Stimulated activated CD4-positive, alpha-beta T cell treated with anti-CD3 and anti-CD28 coated beads, Interleukin-2, amount 100 ng/mL, for 48 hours (primary cell): ENCODE data around the gene SAA2.
"Not testable (repeated sequence)": the region's sequence is repeated elsewhere in the genome, so short reads cannot be mapped to it uniquely, and the experiment has no call there.

Source experiments
- DNase-seq, 2 donors: peaks; one replicate each; pipeline ENCODE4 v3.0.0-alpha.2; 2020

The SAA2 gene

DNA sequence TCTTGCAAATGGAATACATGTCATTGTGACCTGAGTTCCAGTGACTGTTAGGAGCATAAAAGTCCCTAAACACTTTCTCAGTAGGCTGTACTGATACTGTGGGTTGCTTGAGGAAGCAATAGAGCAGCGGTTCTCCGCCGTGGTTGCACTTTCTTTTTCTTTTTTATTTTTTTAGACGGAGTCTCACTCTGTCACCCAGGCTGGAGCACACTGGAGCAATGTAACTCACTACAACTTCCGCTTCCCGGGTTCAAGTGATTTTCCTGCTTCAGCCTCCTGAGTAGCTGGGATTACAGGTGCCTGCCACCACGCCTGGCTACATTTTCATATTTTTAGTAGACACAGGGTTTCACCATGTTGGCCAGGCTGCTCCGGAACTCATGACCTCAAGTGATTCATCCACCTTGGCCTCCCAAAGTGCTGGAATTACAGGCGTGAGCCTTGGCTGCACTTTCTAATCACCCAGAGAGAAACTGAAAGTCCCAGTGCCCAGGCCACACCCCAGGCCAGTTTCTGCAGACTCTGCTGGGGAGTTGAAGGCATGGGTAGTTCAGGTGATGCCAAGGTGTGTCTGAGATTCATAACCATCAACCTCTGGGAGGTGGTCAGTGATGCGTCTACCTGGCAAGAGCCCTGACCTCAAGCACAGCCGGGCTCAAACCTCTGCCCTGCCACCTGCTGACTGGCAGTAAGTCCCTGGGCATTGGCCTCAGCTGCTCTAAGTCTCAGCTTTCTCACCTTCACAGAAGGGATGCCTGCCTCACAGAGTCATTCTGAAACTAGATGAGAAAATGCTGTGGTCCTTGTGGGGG lies 1.9 kb downstream of the SAA2 start:
- DNase-seq: peak in 1 of 2 donors; percentile 7

DNA sequence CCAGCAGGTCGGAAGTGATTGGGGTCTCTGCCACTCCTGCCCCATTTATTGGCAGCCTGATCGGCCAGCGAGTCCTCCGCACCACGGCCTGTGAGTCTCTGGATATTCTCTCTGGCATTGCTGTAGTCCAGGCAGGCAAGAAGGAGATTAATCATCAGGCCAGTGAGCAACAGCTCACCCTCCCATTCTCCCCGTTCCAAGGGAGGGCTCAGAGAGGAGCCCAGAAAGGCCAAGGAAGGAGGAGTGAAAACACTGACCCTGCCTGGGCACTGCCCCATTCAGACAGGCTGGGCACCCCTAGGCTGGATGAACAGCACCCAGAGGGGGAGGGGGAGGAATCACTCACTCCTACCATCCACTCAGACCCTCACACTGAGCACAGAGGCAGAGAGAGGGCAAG lies 3.1 kb downstream of the SAA2 start:
- no peak for DNase-seq

DNA sequence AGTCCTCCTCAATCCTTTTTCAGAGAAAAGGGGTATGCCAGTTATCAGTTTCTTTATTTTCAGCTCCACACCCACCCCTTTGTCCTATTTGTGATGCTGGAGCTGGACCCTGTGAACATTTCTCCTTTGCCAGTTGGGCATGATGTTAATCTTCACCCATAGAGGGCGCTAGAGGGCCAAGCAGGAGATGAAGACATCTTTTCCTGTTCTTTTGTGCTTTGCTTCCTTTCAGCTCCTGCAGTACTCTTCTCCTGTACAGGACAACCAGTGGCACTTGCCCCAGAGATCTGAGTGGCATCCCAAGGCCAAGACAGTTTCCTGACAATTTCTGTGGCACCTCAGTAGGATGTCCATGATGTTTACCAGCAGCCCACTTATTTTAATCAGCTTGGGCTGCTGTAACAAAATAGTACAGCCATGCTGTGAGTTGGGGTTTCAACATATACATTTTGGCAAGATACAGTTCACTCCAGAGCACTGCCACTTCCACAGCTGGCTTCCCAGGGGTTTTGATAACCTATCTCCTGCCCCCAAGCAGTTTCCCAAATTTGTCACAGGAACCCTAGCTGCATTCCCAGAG lies 4.6 kb downstream of the SAA2 start:
- DNase-seq: peak; percentile 48 to 59

DNA sequence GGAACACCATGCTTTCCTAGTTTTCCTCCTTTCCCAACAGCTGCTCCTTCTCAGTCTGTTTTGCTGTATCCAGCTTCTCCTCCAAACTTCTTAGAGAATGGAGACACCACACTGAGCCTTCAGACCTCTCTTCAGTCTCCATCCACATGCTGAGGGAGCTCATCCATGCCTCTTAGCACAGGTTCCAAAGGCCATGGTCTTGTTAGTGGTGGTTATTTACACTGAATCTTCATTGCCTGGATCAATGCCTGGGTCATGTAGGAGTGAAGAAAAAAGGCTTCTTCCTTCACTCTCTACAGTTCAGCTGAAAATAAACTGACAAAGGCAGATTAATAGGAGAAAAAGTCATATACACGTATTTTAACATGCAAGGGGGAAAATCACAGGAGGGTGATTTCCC lies 8.8 kb downstream of the SAA2 start:
- no peak for DNase-seq

DNA sequence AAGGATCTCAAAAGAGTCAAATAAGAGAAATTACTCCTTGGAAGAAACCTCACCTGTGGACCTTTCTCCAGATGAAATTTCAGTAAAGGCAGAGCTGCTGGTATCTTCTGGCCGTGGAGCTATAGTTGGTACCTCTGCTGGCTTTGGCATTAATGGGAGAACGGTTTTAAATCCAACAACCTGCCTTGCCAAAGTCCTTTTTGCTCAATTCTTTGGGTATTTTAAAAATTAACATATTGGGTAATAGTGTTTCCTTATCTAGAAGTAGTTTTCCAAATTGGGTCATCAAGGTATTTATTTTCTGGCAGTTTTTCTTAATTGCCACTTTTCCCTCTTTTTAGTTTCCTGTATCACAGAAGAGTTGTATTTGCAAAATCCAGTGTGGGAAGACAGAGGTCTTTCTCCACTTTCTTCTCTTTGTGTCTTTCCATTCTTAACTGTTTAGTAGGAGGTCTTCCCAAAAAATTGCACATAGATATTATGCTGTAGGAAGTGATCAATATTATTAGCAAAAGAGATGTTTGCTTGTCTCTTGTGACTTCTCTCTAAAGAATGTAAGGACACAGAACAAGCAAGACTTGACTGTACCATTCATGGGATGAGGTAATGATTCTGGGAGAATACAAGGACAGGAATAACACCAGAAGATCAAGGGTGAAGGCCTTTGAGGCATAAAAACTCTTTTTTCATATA lies 11.7 kb downstream of the SAA2 start, which contains the start of gene SAA4:
Gene SAA4, minus strand, starts transcription at position 139 of the 693 bp plus-strand sequence. CDS start 876 bp downstream, outside the sequence.
- DNase-seq: no peak

DNA sequence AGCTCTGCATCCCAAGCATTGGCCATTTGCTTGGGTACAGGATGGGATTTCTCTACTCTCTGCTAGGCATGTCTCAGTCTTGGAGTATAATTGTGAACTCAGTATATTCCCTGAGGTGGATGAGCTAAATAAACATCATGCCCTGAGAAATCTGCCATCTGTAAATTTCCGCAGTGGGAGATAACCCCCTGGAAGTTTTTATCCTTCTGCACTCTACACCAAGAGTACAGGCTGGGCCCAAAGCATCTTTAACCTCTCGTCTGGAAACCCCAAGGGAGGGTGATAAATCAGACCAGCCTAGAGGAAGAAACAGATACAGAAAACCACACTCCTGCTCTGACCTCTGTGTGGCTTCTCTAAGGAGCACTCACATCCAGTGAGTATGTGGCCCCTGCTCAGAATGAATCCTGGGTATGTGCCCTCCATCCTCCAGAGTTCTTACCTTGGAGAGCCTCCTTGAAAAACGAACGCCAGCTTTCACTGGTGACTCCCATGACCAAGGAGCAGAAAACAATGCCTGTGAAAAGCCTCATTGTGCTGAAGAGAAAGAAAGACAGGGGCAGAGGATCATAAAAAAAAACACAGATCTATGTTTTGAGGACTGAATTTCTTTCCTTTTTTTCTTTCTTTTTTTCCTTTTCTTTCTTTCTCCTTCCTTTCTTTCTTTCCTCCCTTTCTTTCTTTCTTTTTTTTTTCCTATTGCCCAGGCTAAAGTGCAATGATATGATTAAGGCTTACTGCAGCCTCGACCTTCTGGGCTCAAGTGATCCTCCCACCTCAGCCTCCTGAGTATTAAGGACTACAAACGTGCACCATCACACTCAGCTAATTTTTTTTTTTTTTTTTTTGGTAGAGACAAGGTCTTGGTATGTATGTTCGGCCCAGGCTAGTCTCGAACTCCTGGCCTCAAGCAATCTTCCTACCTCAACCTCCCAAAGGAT lies 12.8 kb downstream of the SAA2 start:
- DNase-seq: no peak

DNA sequence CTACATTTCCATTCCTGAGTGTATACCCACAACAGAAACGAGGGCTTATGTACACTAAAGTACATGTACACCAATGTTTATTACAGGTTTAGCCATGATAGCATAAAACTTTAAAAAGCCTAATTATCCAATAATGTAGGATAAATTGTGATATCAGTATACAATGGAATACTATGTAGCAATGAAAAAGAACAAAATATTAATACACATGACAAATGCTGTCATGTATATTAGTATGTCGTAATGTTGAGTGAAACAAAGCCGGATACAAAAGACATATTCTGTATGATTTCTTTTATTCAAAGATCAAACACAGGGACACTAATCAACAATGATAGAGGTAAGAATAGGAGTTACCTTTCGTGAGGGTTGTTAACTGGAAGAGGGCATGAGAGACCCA lies 14.6 kb downstream of the SAA2 start:
- DNase-seq: no peak

DNA sequence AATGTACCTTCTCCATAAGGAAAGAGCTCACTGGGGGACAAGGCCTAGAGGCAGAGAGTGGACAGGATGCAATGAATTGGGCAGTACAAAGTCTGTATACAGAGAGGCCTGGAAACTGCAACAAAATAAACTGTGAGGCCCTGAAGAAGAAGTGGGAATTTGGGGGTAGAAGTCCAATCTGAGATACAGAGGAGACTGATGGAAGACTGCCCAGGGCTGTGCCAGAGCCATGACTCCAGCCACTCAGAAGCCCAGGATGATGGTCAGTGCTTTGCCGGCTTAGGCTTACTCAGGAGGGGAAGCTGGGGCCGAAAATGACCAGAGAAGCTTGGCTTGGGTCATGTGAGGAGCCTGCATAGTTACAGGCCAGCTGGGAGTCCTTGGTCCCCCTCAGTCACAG lies 17.6 kb downstream of the SAA2 start:
- DNase-seq: no peak

DNA sequence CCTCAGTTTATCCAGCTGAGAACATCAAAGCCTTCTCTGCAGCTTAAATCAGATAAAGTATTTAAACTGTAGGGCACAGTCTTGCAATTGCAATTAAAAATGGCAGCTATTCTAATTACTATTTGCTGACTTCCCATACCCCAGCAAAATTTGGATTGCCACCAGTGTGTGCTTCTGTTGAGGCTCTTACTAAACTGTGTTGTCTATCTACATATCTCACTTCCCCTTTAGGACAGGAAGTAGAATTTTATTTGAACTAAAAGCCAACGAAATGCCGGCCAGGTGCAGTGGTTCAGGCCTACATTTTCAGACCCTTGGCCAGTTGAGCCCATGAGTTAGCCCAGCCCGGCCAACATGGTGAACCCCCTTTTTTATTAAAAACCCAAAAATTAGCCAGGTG lies 19.0 kb downstream of the SAA2 start:
- no peak for DNase-seq

DNA sequence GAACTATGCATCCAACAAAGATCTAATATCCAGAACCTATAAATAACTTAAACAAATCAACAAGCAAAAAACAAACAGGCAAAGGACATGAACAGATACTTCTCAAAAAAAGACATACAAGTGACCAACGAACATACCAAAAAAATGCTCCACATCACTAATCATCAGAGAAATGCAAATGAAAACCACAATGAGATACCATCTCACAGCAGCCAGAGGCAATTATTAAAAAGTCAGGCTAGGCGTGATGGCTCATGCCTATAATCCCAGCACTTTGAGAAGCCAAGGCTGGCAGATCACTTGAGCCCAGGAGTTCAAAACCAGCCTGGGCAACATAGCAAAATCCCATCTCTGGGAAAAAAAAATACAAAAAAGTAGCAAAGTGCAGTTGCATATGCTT lies 22.6 kb downstream of the SAA2 start:
- no peak for DNase-seq

DNA sequence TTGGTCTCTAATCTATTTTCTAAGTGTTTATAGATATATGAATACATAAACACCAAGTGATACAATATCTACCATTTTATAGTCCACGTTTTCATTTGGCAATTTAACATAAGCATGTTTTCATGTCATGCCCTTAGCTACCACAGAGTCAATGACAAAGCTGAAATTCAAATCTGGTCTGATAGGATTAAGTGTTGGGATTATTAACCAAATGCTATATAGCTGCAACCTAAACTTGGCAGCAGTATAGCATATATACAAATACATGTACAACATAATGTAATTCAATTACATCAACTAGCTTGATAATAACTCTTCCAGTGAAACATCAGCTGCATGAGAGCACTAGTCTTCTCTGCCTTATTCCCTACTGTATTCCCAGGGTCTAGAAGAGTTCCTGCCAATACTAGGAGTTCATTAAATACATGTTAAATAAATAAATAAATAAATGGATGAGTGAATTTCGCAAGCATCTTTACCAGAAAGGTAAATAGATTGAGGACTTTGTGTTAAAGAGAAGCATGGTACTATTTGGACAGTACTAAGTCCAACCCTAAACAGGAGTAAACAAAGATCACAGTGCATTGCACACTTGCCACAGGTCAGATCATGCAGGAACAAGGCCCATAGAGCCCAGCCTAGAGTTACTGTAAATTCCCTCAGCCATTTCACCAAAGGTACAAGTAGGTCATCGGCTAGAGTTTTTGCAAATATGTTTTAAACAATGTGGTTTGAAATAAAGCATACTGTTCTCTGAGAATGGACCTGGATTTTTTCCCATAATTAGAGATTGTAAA lies 24.7 kb downstream of the SAA2 start:
- DNase-seq: no peak

DNA sequence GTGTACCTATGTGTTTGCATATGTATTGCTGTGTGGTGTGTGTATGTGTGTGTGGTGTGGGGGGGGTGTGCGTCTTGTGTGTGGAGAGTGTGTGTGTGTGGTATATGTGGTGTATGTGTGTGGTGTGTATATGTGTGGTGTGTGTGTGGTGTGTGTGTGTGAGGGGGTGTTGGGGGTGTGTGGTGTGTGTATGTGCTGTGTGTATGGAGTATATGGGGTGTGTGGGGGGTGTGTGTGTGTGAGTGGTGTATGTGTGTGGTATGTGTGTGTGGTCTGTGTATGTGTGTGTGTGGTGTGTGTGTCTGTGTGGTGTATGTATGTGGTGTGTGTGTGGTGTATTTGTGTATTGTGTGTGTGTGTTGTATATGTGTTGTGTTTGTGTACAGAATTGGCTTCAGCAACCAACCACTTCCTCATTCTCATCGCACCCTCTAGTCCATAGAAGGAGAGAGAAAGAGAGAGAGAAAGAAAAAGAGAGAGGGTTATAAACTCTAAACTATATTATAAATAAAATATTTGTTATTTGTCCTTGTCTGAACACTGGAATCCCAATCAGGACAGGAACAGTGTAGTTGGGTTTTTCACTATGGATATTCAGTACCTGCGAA lies 25.6 kb downstream of the SAA2 start:
- no peak for DNase-seq

DNA sequence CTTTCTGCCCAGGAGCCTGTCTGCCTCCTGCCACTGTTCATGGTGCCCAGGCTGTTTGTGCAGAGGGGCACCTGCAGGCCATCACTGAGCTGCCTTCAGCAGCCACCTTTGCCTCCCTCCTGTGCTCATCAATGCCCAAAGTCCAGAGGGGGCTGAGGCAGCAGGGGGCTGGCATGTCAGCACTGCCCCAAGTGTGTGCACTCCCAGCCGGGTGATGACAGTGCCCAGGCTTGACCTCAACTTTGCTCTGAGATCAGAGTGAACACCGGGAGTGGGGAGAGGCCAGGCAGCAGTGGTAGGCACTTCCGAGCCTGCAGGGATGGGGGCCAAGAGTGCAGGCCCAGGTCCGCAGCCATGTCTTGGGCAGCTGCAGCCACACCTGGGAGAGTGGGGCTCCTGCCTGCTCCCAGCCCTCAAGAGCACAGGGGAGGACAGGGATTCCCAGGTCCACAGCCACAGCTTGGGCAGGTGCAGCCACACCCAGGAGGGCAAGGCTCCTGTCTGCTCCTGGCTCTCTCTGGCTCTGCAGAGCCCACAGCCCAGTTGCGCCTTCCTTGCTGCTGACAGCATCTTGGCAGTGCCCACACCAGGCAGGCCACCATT lies 27.1 kb downstream of the SAA2 start:
- no peak for DNase-seq

DNA sequence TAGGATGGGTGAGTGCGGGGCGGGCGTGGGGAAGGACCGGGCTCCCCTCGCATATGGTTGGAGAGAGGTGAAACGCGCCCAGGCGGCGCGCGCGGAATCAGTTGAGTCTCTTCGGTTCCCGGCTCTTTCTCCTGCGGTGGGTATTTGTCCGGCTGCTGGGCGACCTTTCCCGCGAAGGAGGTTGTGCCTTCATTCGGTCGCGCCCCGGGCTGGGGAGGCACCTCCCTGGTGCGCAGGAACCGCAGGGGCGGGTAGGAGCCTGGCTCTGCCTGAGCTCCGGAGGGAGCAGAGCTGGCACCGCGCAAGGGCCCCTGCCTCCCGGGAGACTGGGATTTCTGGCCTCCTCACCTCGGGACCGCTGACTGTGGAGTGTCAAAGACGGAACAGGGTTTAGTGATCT lies 39.4 kb downstream of the SAA2 start:
- no peak for DNase-seq

DNA sequence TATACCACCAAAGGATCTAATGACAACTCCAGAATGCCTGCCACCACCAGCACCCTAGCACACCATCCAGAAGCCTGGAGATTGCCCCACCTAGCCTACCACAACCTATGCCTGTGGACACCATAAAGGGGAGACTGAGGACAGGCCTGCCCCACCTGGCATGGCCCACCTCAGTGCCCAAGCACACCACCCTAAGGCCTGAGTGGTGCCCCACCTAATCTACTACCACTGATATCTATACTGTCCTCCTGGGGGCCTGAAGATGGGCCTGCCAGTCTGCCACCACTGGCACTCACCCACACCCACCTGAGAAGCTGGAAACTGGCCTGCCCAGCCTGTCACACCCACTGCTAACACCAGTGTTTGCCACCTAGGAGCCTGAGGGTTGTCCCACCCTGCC lies 43.7 kb downstream of the SAA2 start:
- DNase-seq: no peak

DNA sequence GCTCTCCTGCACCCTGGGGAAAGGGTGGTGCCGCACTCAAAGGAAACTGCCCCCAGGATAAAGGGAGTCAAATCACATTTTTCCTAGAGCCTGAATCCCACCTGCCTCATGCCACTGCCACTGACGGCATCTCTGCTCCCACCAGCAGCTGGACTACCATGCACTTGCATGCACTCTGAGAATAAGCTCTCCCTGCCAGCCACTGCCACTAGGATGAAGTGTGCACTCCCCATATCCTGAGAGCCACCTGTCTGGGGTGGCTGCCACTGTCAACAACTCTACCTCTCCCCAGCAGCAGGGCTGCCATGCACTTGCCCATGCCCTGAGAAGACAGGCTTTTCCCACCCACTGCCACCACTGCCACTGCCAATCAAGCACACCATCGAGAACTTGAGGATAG lies 44.2 kb downstream of the SAA2 start:
- DNase-seq: no peak

DNA sequence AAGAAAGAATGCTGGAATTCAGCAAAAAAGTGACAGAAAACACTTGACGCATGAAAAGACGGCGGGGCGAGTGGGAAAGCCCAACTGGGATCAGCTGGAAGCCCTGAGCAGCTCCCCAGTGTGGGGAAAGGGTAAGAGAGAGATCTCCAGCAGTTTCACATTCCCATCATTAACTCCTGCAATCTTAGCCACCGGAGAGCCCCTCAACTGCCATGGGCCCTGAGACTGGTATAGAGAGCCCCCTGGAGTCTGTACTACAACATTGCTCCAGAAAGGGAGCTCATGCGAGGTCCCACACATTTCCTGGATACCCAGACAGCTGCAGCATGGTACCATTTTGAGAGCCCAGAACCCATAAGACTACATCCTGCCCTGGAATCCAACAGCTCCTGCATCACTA lies 44.7 kb downstream of the SAA2 start:
- DNase-seq: no peak

DNA sequence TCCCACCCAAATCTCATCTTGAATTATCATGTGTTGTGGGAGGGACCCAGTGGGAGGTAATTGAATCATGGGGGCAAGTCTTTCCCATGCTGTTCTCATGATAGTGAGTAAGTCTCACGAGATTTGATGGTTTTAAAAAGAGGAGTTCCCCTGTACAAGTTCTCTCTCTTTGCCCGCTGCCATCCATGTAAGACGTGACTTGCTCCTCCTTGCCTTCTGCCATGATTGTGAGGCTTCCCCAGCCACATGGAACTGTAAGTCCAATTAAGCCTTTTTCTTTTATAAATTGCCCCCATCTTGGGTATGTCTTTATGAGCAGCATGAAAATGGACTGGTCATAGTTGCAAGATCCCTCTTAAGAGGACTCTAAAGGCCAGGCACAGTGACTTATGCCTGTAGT lies 50.7 kb downstream of the SAA2 start:
- not testable (repeated sequence) for DNase-seq

DNA sequence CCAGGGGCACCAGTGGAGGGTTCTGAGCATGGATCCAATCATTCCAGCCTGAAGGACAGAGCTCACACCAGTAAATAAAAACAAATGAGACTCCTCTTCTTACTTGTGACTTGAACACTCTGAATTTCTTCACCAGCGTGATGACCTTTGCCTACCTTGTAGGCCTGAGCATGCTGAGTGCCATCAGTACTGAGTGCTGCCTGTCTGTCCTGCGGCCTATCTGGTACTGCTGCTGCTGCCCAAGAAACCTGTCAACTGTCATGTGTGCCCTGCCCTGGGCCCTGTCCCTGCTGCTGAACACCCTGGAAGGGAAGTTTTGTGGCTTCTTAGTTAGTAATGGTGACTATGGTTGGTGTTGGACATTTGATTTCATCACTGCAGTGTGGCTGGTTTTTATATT lies 51.9 kb downstream of the SAA2 start:
- no peak for DNase-seq
